Upper lobe of left lung (tissue), 6 donors: ENCODE results near the gene PRRC2B. TPM values are rescaled to one million over a fixed set of nuclear protein-coding genes. Genes with fewer than 3 reads are reported as not detected.

Source experiments
- ATAC-seq, 2 donors: fragments of 200-7000 bp; cut with Tn5 transposase; one replicate each; pipeline ENCODE4 v1.9.1; 2022; ENCODE audit warnings: mild to moderate bottlenecking in 2 of 2, moderate library complexity in 2 of 2; ENCODE audit not compliant: low FRiP score in 2 of 2
- DNase-seq, 2 donors: peaks; one replicate each; pipeline ENCODE4 v3.0.0-alpha.2; 2019 to 2020
- H3K27ac ChIP-seq, 4 donors: fragments of 200-600 bp; sonication (generic); one replicate each; pipeline ENCODE4 v1.5.1; 2016 to 2019
- H3K27me3 ChIP-seq, 4 donors: fragments of 200-600 bp; sonication (generic); one replicate each; pipeline ENCODE4 v1.5.1; 2017 to 2019
- H3K36me3 ChIP-seq, 4 donors: fragments of 200-600 bp; sonication (generic); one replicate each; pipeline ENCODE4 v1.5.1; 2016 to 2019
- H3K4me1 ChIP-seq, 4 donors: fragments of 200-600 bp; sonication (generic); one replicate each; pipeline ENCODE4 v1.5.1; 2018 to 2019
- H3K4me3 ChIP-seq, 4 donors: fragments of 200-600 bp; sonication (generic); one replicate each; pipeline ENCODE4 v1.5.1; 2017 to 2019; ENCODE audit warnings: mild to moderate bottlenecking in 2 of 4, moderate library complexity in 1 of 4
- H3K9me3 ChIP-seq, 4 donors: fragments of 200-600 bp; sonication (generic); one replicate each; pipeline ENCODE4 v1.5.1; 2018 to 2019
- CTCF ChIP-seq, 6 experiments: fragments of 450-650 bp in 4 of 6; fragments of 200-600 bp in 2 of 6; sonication (generic) in 2 of 6; IDR thresholded peaks; one replicate each; pipeline ENCODE4 v1.5.1; 2016 to 2019; ENCODE audit warnings: antibody characterized with exemption in 6 of 6
- EP300 ChIP-seq, 4 donors: sonication (generic); formaldehyde crosslinking; IDR thresholded peaks; one replicate each; pipeline ENCODE4 v1.5.1; 2017; ENCODE audit warnings: antibody characterized with exemption in 4 of 4, control low read depth in 2 of 4
- POLR2A ChIP-seq, 4 donors: fragments of 450-650 bp; IDR thresholded peaks; one replicate each; pipeline ENCODE4 v1.5.1; 2016 to 2017; ENCODE audit warnings: antibody characterized with exemption in 4 of 4, mild to moderate bottlenecking in 2 of 4
- POLR2AphosphoS5 ChIP-seq, 2 donors: sonication (generic); formaldehyde crosslinking; IDR thresholded peaks; one replicate each; pipeline ENCODE4 v1.5.1; 2017; ENCODE audit warnings: antibody characterized with exemption in 2 of 2
- WGBS, 2 donors: methylation state at CpG; one replicate each; pipeline ENCODE4 v1.1.5; 2017 to 2018; 5-methylcytosine and 5-hydroxymethylcytosine counted together
- total RNA-seq, 6 donors: library from RNA; depleted of rRNA in 4 of 6; stranded (reverse); fragments of >200 nt in 4 of 6; gene quantifications; one replicate each; pipeline versions ENCODE4 v1.1.0 to v1.2.1, GENCODE V29; 2016 to 2021
- donor health status: DM: no; HTN: no; CAD: no; lungs with moderate emphysema.
- donor health status: DM: no; HTN: yes; CAD: no; lungs with severe emphysema.

The PRRC2B gene
- total RNA-seq, 6 donors from 2014 or later, result 114 to 348 (median 186) TPM

- Histone ChIP-seq H3K27me3 (no peaks in the 10 kb centered on the region), H3K4me3 (no peak overlapping the region), H3K9me3 (no peaks in the 10 kb centered on the region), H3K36me3 (no peaks in the 10 kb centered on the region), H3K4me1 (peaks cover 0 to 9% (median 3%) of the 10 kb centered on the region in 4 donors), H3K27ac (no peak overlapping the region)
- 67 to 71% methylated on average over 6 of the region's 6 CpGs for WGBS, 2 donors
- ATAC-seq, result no peak
- no peak for DNase-seq
- TF ChIP-seq CTCF (IDR thresholded peaks at IDR 0.05), result peak in 4 of 6 experiments; percentile 9 to 38 (median 20)
- TF ChIP-seq POLR2AphosphoS5 (IDR thresholded peaks at IDR 0.05), result no peak
- no peak for TF ChIP-seq EP300 (IDR thresholded peaks at IDR 0.05)
- TF ChIP-seq POLR2A (IDR thresholded peaks at IDR 0.05), result no peak
These were observed 7.6 kb upstream of the PRRC2B start for GRCh38 chr9:131386281-131386680.

- 77 to 85% methylated on average over 6 of the region's 6 CpGs for WGBS, 2 donors
- H3K9me3 ChIP-seq, result no peaks in the 10 kb centered on the region
- ATAC-seq (no peak), DNase-seq (no peak)
- H3K4me1 ChIP-seq, result peaks cover 0 to 9% (median 3%) of the 10 kb centered on the region in 4 donors
- no peak overlapping the region for H3K4me3 ChIP-seq
- no peak for TF ChIP-seq EP300 (IDR thresholded peaks at IDR 0.05)
- no peaks in the 10 kb centered on the region for H3K36me3 ChIP-seq
- H3K27ac ChIP-seq, result no peak overlapping the region
- H3K27me3 ChIP-seq, result no peaks in the 10 kb centered on the region
These were observed 6.5 kb upstream of the PRRC2B start for GRCh38 chr9:131387394-131387793.

GRCh38 chr9:131391020-131391419, 2.9 kb upstream of the PRRC2B start:
- WGBS, 2 donors, result 79 to 82% methylated on average over 7 of the region's 7 CpGs
- H3K36me3 ChIP-seq, result no peaks in the 10 kb centered on the region
- H3K4me3 ChIP-seq, result no peak overlapping the region
- TF ChIP-seq POLR2A (IDR thresholded peaks at IDR 0.05), result no peak
- no peak for TF ChIP-seq CTCF (IDR thresholded peaks at IDR 0.05)
- TF ChIP-seq POLR2AphosphoS5 (IDR thresholded peaks at IDR 0.05), result no peak
- TF ChIP-seq EP300 (IDR thresholded peaks at IDR 0.05), result no peak
- ATAC-seq (no peak), DNase-seq (no peak)
- no peaks in the 10 kb centered on the region for H3K27me3 ChIP-seq
- H3K9me3 ChIP-seq, result no peaks in the 10 kb centered on the region
- no peak overlapping the region for H3K27ac ChIP-seq
- peaks cover 6 to 19% (median 12%) of the 10 kb centered on the region in 4 donors for H3K4me1 ChIP-seq

- DNase-seq, result no peak
- Histone ChIP-seq H3K27ac (no peak overlapping the region), H3K36me3 (no peaks in the 10 kb centered on the region), H3K4me1 (peaks cover 8 to 24% (median 16%) of the 10 kb centered on the region in 4 donors), H3K9me3 (no peaks in the 10 kb centered on the region), H3K27me3 (no peaks in the 10 kb centered on the region), H3K4me3 (no peak overlapping the region)
- WGBS, 2 donors, result 87 to 94% methylated on average over 4 of the region's 4 CpGs
- no peak for ATAC-seq
- TF ChIP-seq POLR2AphosphoS5 (IDR thresholded peaks at IDR 0.05) (no peak), CTCF (IDR thresholded peaks at IDR 0.05) (no peak), EP300 (IDR thresholded peaks at IDR 0.05) (no peak), POLR2A (IDR thresholded peaks at IDR 0.05) (no peak)
These were observed 2.4 kb upstream of the PRRC2B start for GRCh38 chr9:131391504-131391903.

GRCh38 chr9:131394464-131395156, 724 bp downstream of the PRRC2B start:
- ATAC-seq (peak; percentile 54 to 69), DNase-seq (peak; percentile 44 to 93)
- Histone ChIP-seq H3K9me3 (no peaks in the 10 kb centered on the region), H3K27ac (peak overlapping the region; percentile 94 to 99 (median 98)), H3K36me3 (no peaks in the 10 kb centered on the region), H3K4me3 (peak overlapping the region; percentile 62 to 86 (median 80)), H3K27me3 (no peaks in the 10 kb centered on the region), H3K4me1 (peaks cover 38 to 54% (median 46%) of the 10 kb centered on the region in 4 donors)
- WGBS, 2 donors, result 0% methylated on average over 11 to 25 of the region's 63 CpGs
- TF ChIP-seq POLR2AphosphoS5 (IDR thresholded peaks at IDR 0.05) (no peak), EP300 (IDR thresholded peaks at IDR 0.05) (no peak), CTCF (IDR thresholded peaks at IDR 0.05) (no peak), POLR2A (IDR thresholded peaks at IDR 0.05) (no peak)
